H1 (cell line): Measurements from ENCODE around the gene PPP1R2. TPM values are rescaled to one million over a fixed set of nuclear protein-coding genes. Genes with fewer than 3 reads are reported as not detected.

Experiments used
- CTCF ChIA-PET: fragments of 300-600 bp; sonication (Branson Sonifier 250); formaldehyde crosslinking; loops from one replicate; lab custom pipeline; 2021; ENCODE audit not compliant: partially characterized antibody; lab: Charles Lee
- POLR2A ChIA-PET: fragments of 300-600 bp; sonication (Branson Sonifier 250); formaldehyde crosslinking; loops from one replicate; lab custom pipeline; 2021; ENCODE audit warnings: inconsistent platforms; ENCODE audit not compliant: partially characterized antibody; lab: Charles Lee
- DNase-seq, 2 experiments: peaks; one replicate each; pipeline versions ENCODE4 v3.0.0 to v3.0.0-alpha.2; 2010 to 2022; ENCODE audit warnings: low spot score in 2 of 2, low read depth in 1 of 2, mixed read lengths in 1 of 2
- FAIRE-seq: peaks from 2 replicates; lab custom pipeline; 2011; peaks lifted over from hg19 to GRCh38; lab: Jason Lieb, UNC
- H2AFZ ChIP-seq: 2 replicates; pipeline ENCODE4 v1.8.1; 2012; ENCODE audit warnings: low read length, inconsistent platforms
- H2AK5ac ChIP-seq: 2 replicates; pipeline ENCODE4 v1.6.1; 2013; ENCODE audit warnings: low read depth, low read length
- H2BK120ac ChIP-seq: replicated peaks from 2 replicates; pipeline ENCODE3; 2013; ENCODE audit warnings: low read depth, low read length, inconsistent platforms
- H2BK12ac ChIP-seq: 2 replicates; pipeline ENCODE4 v1.6.1; 2013; ENCODE audit warnings: low read depth, low read length
- H2BK15ac ChIP-seq: 2 replicates; pipeline ENCODE4 v1.6.1; 2013; ENCODE audit warnings: low read length
- H2BK20ac ChIP-seq: 2 replicates; pipeline ENCODE4 v1.6.1; 2013; ENCODE audit warnings: low read length
- H2BK5ac ChIP-seq: 2 replicates; pipeline ENCODE4 v1.6.1; 2013; ENCODE audit warnings: low read depth, low read length
- H3K14ac ChIP-seq: 2 replicates; pipeline ENCODE4 v1.6.1; 2013; ENCODE audit warnings: inconsistent platforms; ENCODE audit not compliant: insufficient read length
- H3K18ac ChIP-seq: 2 replicates; pipeline ENCODE4 v1.6.1; 2013; ENCODE audit warnings: low read length; ENCODE audit errors: extremely low read depth
- H3K23ac ChIP-seq: 2 replicates; pipeline ENCODE4 v1.6.1; 2013; ENCODE audit warnings: inconsistent platforms; ENCODE audit not compliant: insufficient read length
- H3K23me2 ChIP-seq: 2 replicates; pipeline ENCODE4 v1.6.1; 2013; ENCODE audit warnings: low read depth, low read length
- H3K27ac ChIP-seq: 2 replicates; pipeline ENCODE4 v1.6.1; 2011; ENCODE audit warnings: low read depth, low read length, inconsistent platforms
- H3K27me3 ChIP-seq, 4 experiments: replicated peaks in 1 of 4; 1 replicate in 1 of 4; 2 replicates in 3 of 4; pipeline versions ENCODE4 v1.6.1 to v1.8.1; 2011 to 2013; ENCODE audit warnings: low read length in 3 of 4, mild to moderate bottlenecking in 3 of 4, inconsistent platforms in 2 of 4, mixed read lengths in 2 of 4, moderate library complexity in 1 of 4; ENCODE audit not compliant: control insufficient read depth in 3 of 4, insufficient read depth in 3 of 4; ENCODE audit errors: extremely low read depth in 1 of 4
- H3K36me3 ChIP-seq, 4 experiments: 2 replicates each; pipeline versions ENCODE4 v1.6.1 to v1.8.1; 2011 to 2013; ENCODE audit warnings: mild to moderate bottlenecking in 4 of 4, low read length in 3 of 4, moderate library complexity in 2 of 4, control low read depth in 1 of 4, inconsistent platforms in 1 of 4; ENCODE audit not compliant: insufficient read depth in 4 of 4, control insufficient read depth in 2 of 4
- H3K4ac ChIP-seq: replicated peaks from 2 replicates; pipeline ENCODE3; 2013; ENCODE audit warnings: low read length, low read depth, mixed read lengths, inconsistent platforms; ENCODE audit not compliant: insufficient read length
- H3K4me1 ChIP-seq, 4 experiments: replicated peaks in 1 of 4; 1 replicate in 1 of 4; 2 replicates in 3 of 4; pipeline versions ENCODE4 v1.6.1 to v1.8.1; 2011 to 2013; ENCODE audit warnings: low read length in 3 of 4, inconsistent platforms in 2 of 4, mixed read lengths in 1 of 4; ENCODE audit not compliant: insufficient read depth in 4 of 4, control insufficient read depth in 3 of 4
- H3K4me2 ChIP-seq, 2 experiments: 2 replicates each; pipeline versions ENCODE4 v1.6.1 to v1.8.1; 2011 to 2013; ENCODE audit warnings: low read depth in 2 of 2, low read length in 2 of 2, control low read depth in 1 of 2, inconsistent platforms in 1 of 2, mild to moderate bottlenecking in 1 of 2; ENCODE audit not compliant: insufficient read depth in 1 of 2
- H3K4me3 ChIP-seq, 4 experiments: fragments of 200-600, 300-600 bp in 1 of 4; sonication (generic), shearing (Covaris generic), sonication (Bioruptor Twin) in 1 of 4; 2 replicates each; pipeline versions ENCODE4 v1.5.1 to v1.8.1; 2011 to 2016; ENCODE audit warnings: low read length in 4 of 4, low read depth in 3 of 4, control low read depth in 2 of 4, inconsistent platforms in 2 of 4, mild to moderate bottlenecking in 2 of 4, mixed read lengths in 1 of 4, moderate library complexity in 1 of 4; ENCODE audit not compliant: insufficient read depth in 2 of 4; ENCODE audit errors: extremely low read depth in 1 of 4
- H3K56ac ChIP-seq: replicated peaks from 2 replicates; pipeline ENCODE3; 2013; ENCODE audit warnings: low read depth, mild to moderate bottlenecking, mixed read lengths, low read length, inconsistent platforms; ENCODE audit not compliant: insufficient read length
- H3K79me1 ChIP-seq: 2 replicates; pipeline ENCODE4 v1.6.1; 2013; ENCODE audit warnings: low read depth, low read length, control low read depth
- H3K79me2 ChIP-seq, 2 experiments: 2 replicates each; pipeline versions ENCODE4 v1.6.1 to v1.8.1; 2012 to 2013; ENCODE audit warnings: low read length in 2 of 2, mild to moderate bottlenecking in 2 of 2, inconsistent platforms in 1 of 2; ENCODE audit not compliant: insufficient read depth in 2 of 2, control insufficient read depth in 1 of 2
- H3K9ac ChIP-seq, 4 experiments: replicated peaks in 1 of 4; 1 replicate in 1 of 4; 2 replicates in 3 of 4; pipeline versions ENCODE4 v1.6.1 to v1.8.1; 2011 to 2013; ENCODE audit warnings: low read depth in 3 of 4, low read length in 3 of 4, control low read depth in 2 of 4, mild to moderate bottlenecking in 2 of 4, moderate library complexity in 2 of 4, inconsistent platforms in 1 of 4; ENCODE audit errors: extremely low read depth in 1 of 4
- H3K9me3 ChIP-seq, 2 experiments: 2 replicates each; pipeline versions ENCODE4 v1.6.1 to v1.8.1; 2012 to 2013; ENCODE audit warnings: mild to moderate bottlenecking in 2 of 2, moderate library complexity in 2 of 2, control low read depth in 1 of 2, inconsistent platforms in 1 of 2, low read depth in 1 of 2, low read length in 1 of 2, mixed read lengths in 1 of 2; ENCODE audit not compliant: insufficient read depth in 2 of 2
- H4K20me1 ChIP-seq, 2 experiments: replicated peaks in 1 of 2; 2 replicates each; pipeline versions ENCODE3 to v1.8.1; 2011 to 2013; ENCODE audit warnings: inconsistent platforms in 2 of 2, low read length in 2 of 2, mild to moderate bottlenecking in 1 of 2; ENCODE audit not compliant: insufficient read depth in 2 of 2, control insufficient read depth in 1 of 2
- H4K5ac ChIP-seq: 2 replicates; pipeline ENCODE4 v1.6.1; 2013; ENCODE audit warnings: low read length, low read depth, mixed read lengths, inconsistent platforms; ENCODE audit not compliant: insufficient read length
- H4K8ac ChIP-seq: 2 replicates; pipeline ENCODE4 v1.8.0; 2013; ENCODE audit warnings: mild to moderate bottlenecking, moderate library complexity, low read length, inconsistent platforms; ENCODE audit not compliant: insufficient read depth; ENCODE audit errors: extremely low read depth
- H4K91ac ChIP-seq: replicated peaks from 2 replicates; pipeline ENCODE3; 2013; ENCODE audit warnings: low read length, mixed read lengths, inconsistent platforms; ENCODE audit not compliant: insufficient read length
- ASH2L ChIP-seq: fragments of 200-600, 300-600 bp; sonication (generic); IDR thresholded peaks from one replicate; pipeline ENCODE4 v1.7.1; 2017; ENCODE audit warnings: low read length
- BRCA1 ChIP-seq: IDR thresholded peaks from 2 replicates; pipeline ENCODE4 v1.6.1; 2012; ENCODE audit warnings: low read depth, low read length, improper control_type of control experiment
- CBX8 ChIP-seq: fragments of 300-800, 300-1000 bp; sonication (generic); IDR thresholded peaks from 2 replicates; pipeline ENCODE4 v1.7.1; 2016; ENCODE audit warnings: low read depth, low read length, borderline replicate concordance
- HDAC6 ChIP-seq: IDR thresholded peaks from one replicate; pipeline ENCODE4 v1.7.1; 2012; ENCODE audit warnings: low read depth, mild to moderate bottlenecking, inconsistent platforms, low read length, moderate library complexity
- JUN ChIP-seq: IDR thresholded peaks from 2 replicates; pipeline ENCODE4 v1.6.1; 2011; ENCODE audit warnings: low read depth, mild to moderate bottlenecking, improper control_type of control experiment, low read length
- TAF7 ChIP-seq: optimal IDR thresholded peaks from 2 replicates; pipeline ENCODE3; 2011; ENCODE audit warnings: low read depth, mild to moderate bottlenecking, inconsistent platforms, low read length, moderate library complexity, borderline replicate concordance
- WGBS, 2 experiments: shearing (Covaris generic) in 1 of 2; methylation state at CpG; one replicate each; pipeline versions ENCODE4 v1.1.6 to v1.1.7; 2013 to 2015; ENCODE audit warnings: low lambda C conversion rate in 2 of 2, mixed read lengths in 2 of 2, inconsistent platforms in 1 of 2, low coverage in 1 of 2, missing lambda C conversion rate in 1 of 2; ENCODE audit not compliant: insufficient replicate concordance in 2 of 2, insufficient coverage in 1 of 2, insufficient read length in 1 of 2; ENCODE audit errors: extremely low coverage in 1 of 2, missing lambda C conversion rate in 1 of 2; 5-methylcytosine and 5-hydroxymethylcytosine counted together
- polyA plus RNA-seq, 7 experiments: library from polyadenylated mRNA; depleted of rRNA in 3 of 7; stranded (reverse) in 5 of 7; unstranded in 2 of 7; fragments of >200 nt in 5 of 7; fragments of 200-250 nt in 2 of 7; gene quantifications; 1 replicate in 5 of 7; 2 replicates in 1 of 7; 4 replicates in 1 of 7; pipeline versions ENCODE4 v1.2.1 to v1.2.3, GENCODE V29; 2011 to 2013; ENCODE audit warnings: missing spikeins in 2 of 7, mixed read lengths in 2 of 7
- total RNA-seq: library from RNA; stranded (reverse); fragmentation: NEBNext Ultra II Directional; extraction: Animal tissue kit (Norgen Biotek cat#: 25700); gene quantifications from 2 replicates; pipeline ENCODE4 v1.2.1, GENCODE V29; 2021

The PPP1R2 gene
- total and polyA plus RNA-seq, 2 of the 8 experiments (the other 6 are each of a cell fraction or from before 2014, with no cell fraction given) = 14.0 to 26.5 TPM

- Histone ChIP-seq H2AK5ac (no peak overlapping the region), H3K23ac (no peak overlapping the region), H3K4me1 (peaks cover 0 to 3% (median under 1%) of the 10 kb centered on the region in 4 experiments; a peak in 1 of 7 replicates), H3K27ac (no peak overlapping the region), H4K91ac (no peak overlapping the region), H4K8ac (no peak overlapping the region), H3K4me2 (no peak overlapping the region), H4K5ac (no peak overlapping the region), H3K36me3 (no peaks in the 10 kb centered on the region), H3K9ac (no peak overlapping the region), H4K20me1 (no peaks in the 10 kb centered on the region), H2BK15ac (no peak overlapping the region; the same call in 1 of the 2 replicates), H2BK5ac (no peak overlapping the region), H3K18ac (no peak overlapping the region), H3K23me2 (no peaks in the 10 kb centered on the region), H3K79me1 (no peaks in the 10 kb centered on the region), H2AFZ (no peak overlapping the region), H3K4ac (no peak overlapping the region), H2BK12ac (peak overlapping the region; percentile 80; the same call in 1 of the 2 replicates), H3K27me3 (no peaks in the 10 kb centered on the region; a peak in 2 of 7 replicates), H3K56ac (no peak overlapping the region), H2BK20ac (no peak overlapping the region), H3K79me2 (no peaks in the 10 kb centered on the region), H2BK120ac (no peak overlapping the region), H3K14ac (no peak overlapping the region), H3K9me3 (no peaks in the 10 kb centered on the region), H3K4me3 (no peak overlapping the region)
- WGBS, 2 experiments = 89% methylated on average over 4 of the region's 4 CpGs; no CpG with 5 or more reads in 1 of the 2 experiments
- DNase-seq (no peak), FAIRE-seq (no peak)
- POLR2A ChIA-PET = interaction anchor here (1.0 kb wide), 1 partner anchor 289 kb away, joined by 3 read pairs; the partner anchor contains the start of gene XXYLT1
- TF ChIP-seq ASH2L (no peak), BRCA1 (no peak), JUN (no peak), CBX8 (no peak), HDAC6 (no peak), TAF7 (no peak)
- CTCF ChIA-PET = interaction anchor here (0.9 to 1.7 kb wide), 5 partner anchors 16 to 296 kb away, joined by 3 to 5 read pairs (median 3); no protein-coding TSS in a partner anchor
Measured at GRCh38 chr3:195559723-195560409, 16.7 kb upstream of the PPP1R2 start.
